Muscle of arm (tissue), 12 donors: ENCODE data around the gene HAAO. TPM values are rescaled to one million over a fixed set of nuclear protein-coding genes. Genes with fewer than 3 reads are reported as not detected.

Experiments used
- DNase-seq: peaks from one replicate; pipeline ENCODE4 v3.0.0-alpha.2; 2013
- polyA plus RNA-seq, 12 donors: library from polyadenylated mRNA; unstranded; fragments of 120-200 nt; gene quantifications; one replicate each; pipeline ENCODE4 v1.2.1, GENCODE V29; 2013; ENCODE audit not compliant: insufficient read length in 12 of 12

The HAAO gene
- polyA plus RNA-seq, 12 donors, result 12.6 to 45.3 (median 18.3) TPM; not detected in 1

DNA sequence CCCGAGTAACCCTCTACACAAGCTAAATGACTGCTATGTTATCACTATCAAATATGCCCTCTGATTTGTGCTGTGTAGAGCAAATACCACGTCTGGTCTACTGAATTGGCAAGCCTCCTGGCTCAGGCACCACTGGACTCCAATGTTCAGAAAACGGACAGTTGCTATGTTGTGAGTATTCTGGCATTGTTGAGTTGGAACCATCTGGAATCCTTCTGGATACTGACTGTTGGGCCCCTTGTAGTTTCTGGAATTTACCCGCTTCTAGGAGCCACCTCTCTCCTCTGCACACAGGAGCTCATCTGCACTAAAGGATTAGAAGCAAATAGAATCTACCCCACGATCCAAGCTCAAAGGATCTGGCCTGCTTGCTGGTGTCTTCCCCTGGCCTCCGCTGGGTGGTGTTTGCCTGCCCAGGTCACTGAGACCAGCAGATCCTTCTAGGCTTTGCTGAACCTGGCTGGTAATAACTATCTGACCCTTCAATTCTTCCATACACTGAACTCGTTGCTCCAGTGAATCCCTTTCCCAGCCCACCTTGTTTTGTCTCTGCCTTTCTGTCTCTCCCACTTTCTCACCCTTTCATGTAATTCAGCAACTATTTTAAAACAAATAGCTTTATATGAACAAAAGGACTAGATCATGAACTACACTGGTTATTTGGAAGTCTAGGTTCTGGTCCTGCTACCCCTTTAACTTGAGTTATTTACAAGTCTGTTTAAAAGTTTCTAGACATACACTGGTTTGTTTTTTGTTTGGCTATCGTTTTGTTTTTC, 2.1 kb upstream of the HAAO start:
- no peak for DNase-seq

DNA sequence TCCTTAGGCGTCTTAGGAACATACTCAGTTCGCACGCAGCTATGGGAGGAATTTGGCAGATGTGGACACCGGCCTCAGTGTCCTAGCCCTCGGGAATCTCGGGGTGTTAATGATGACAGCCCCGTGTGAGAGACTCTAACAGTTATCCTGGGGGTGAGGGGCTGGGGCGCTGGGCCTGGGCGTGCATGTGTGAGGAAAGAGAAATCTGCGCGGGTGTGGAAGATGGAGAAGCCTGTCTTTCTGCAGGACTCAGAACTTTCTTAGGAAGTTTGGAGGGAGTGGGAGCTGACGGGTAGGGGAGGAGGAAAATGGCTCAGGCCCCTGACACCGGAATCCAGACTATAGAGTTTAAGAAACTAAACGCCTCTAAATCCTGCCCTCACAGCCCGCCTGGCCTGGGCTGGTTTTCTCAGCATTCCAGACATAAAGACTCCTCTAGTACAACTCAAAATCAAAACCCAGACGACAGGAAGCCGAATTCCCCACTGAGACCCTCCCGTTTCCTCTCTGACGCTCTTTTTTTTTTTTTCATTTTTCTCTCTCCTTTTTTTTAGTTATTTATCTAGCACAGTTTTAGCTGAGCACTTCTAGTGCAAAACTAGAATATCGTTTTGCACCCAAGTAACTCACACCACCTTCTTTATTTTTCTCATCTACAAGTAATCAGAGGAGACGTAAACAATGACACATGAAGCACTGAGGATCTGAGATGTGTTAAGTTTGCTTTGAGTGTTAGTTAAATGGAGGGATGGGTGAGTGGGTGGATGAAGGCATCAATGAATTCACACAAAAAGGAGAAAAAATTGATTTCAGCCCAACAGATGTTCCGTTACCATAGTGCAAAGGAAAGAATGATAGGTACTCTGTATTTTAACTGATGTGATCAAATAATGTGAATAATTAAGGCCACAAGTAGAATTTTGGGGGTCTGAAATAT, 1.2 kb upstream of the HAAO start:
- DNase-seq, result peak; percentile 73

DNA sequence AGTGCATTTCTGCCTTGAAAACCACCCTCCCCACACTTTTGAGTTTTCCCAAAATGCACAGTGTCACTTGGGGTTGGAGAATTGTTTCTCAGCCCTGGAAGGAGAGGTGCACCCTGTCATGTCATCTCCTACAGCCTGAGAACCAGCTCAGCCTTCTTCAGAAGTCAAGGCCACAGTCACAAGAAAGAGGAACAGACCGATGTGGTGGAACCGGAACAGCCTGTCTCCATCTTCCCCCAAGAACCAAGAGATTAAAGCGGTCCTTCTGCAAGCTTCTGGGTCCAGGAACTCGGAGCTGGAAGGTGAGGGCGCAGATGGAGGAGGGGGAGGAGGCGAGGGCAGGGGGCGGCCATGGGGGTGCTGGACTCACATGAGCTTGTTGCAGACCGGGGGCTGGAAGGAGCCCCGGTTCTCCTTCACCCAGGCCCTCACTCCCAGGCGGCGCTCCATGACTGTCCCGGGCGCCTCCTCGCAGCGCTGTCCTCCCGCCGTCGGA, 248 bp downstream of the HAAO start:
- DNase-seq, result peak; percentile 76

DNA sequence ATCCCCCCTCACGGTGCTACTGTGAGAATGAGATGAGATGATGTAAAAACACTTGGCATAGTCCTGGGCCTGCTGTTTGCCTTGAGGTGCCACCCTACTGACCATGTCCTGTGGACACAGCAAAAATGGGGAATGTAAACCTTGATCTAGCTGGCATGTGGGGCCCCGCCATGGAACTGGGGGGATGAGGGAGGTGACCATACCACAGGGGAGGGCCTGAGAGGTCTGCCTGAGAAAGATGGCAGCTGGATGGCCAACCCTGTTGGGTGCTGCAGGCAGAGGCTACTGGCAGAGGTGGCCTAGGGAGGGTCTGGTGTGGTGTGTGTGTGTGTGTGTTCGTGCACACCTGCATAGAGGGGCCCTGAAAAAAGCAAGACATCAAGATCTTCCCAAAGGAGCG, 777 bp downstream of the HAAO start:
- DNase-seq, result no peak

DNA sequence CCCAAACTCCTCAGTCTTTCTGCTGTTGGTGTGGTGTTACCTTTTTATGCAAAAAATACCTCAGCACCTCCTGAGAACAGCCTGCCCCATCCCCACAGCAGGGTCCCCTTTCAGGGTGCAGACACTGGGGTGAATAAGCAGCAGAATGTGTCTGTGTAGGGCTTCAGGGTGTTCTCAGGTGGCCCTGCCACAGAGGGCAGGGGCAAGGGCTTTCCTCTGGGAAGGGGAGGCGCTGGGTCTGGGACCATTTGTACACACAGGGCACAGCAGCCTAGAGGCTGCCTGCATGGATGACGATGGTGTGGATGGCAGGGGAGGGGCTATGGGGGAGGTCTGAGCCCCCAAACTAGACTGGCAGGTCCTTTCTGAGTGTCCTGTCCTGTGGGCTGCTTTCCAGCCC, 2.6 kb downstream of the HAAO start:
- no peak for DNase-seq

DNA sequence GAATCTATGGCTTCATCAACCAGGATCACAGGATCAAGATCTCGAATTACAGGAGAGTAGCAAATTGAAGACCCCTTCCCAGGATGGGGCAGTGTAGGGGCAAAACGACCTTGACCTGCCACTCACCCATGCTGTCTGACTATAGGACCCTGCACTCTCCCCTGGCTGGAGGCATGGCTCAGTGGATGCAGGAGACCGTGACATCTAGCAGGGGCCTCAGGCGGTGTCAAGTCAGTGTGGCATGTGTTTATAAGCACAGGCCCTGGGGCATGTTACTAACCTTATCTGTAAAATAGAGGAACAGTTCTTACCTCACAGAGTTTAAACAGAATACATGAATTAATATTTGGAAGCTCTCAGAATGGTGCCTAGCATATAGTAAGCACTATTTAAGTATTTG, 3.5 kb downstream of the HAAO start:
- DNase-seq, result no peak

- DNase-seq, result no peak
Observed at GRCh38 chr2:42788478-42788793, 3.9 kb downstream of the HAAO start.

GRCh38 chr2:42787788-42788477, 4.5 kb downstream of the HAAO start:
- DNase-seq, result no peak

- DNase-seq, result no peak
Observed at GRCh38 chr2:42787424-42787787, 5.0 kb downstream of the HAAO start.

DNA sequence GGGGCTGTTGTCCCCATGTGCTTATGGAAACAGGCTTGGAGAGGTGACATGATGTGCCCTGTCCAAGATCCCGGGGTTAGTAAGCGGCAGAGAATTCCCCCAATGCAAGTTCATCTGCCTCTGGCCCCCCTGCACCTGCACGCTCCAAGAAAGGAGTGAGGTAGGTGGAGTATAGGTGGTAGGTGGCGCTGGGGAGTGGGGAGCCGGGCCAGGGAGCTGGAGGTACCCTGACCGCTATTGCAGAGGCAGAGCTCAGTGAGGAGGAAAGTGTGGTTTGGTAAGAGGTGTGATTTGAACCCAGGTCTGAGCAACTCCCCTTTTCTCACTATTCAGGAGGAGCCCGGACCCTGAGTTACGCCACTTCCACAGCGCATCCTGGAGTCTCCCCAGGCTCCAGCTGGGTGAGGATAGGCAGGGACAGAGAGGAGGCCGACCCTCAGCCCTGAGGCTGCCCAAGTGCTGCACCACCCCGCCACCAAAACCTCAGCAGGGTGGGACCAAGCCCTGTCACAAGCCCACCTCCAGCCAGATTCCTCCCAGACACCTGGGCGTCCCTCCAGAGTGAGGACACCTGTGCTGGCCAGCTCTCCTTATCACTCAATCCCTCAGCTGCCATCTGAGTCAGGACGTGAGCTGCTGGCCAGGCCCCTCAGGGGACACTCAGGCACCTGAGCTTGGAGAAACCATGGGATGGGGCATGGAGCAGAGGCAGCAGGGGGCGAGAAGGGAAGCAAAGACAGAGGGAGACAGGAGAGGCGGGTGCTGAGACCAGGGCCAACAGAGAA, 5.6 kb downstream of the HAAO start:
- no peak for DNase-seq

- no peak for DNase-seq
Observed at GRCh38 chr2:42784204-42784880, 8.0 kb downstream of the HAAO start.

- no peak for DNase-seq
Observed at GRCh38 chr2:42783511-42783910, 8.9 kb downstream of the HAAO start.

- DNase-seq, result no peak
Observed at GRCh38 chr2:42781181-42781580, 11.2 kb downstream of the HAAO start.

- DNase-seq, result no peak
Observed at GRCh38 chr2:42777883-42778805, 14.2 kb downstream of the HAAO start.

DNA sequence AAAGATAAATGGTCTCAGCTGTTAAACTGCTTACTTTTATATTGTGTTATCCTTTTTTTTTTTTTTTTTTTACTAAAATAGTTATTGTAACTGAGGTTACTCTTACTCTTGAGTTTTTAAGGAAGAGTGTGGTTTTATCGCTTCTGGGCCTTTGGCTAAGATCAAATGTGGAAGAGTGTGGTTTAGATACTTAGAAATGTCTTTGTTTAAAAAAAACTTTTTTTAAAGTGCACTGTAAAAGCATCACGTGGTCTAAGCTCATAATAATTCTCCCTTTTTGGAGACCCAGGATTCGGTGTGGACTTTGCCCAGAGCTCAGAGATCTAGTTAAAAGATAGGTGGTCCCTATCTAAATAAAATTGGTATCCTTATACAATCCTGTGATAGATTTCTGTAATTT, 16.6 kb downstream of the HAAO start:
- DNase-seq, result no peak

DNA sequence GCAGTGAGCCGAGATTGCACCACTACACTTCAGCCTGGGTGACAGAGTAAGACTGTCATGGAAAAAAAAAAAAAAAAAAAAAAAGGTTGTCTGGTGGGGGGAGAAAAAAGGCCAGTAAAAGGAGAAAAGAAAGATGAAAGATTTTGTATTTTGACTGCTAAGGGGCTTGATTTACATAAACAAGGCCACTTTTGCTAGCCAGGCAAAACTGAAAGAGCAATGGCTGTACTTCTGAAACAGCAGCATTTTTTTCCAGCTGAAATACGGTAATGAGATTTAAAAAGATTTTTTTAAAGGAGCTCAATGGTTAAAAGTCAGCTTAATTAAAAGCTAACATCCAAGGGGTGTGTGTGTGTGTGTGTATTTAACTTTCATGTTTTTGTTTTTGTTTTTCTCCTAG, 17.2 kb downstream of the HAAO start:
- DNase-seq, result no peak

- no peak for DNase-seq
Observed at GRCh38 chr2:42771546-42772153, 20.7 kb downstream of the HAAO start.

- DNase-seq, result no peak
Observed at GRCh38 chr2:42770288-42771131, 21.9 kb downstream of the HAAO start.
